ENCODE measurements around the gene LIM2.

LIM2 gene

GRCh38 chr19:51352783-51353360 is 34.9 kb downstream of the LIM2 start:
- ATAC-seq = no peak
- TF ChIP-seq ZNF565 (CRISPR knock-in tag; conservative IDR thresholded peaks at IDR 0.05; ENCODE audit: low read depth) (no peak), CREB5 (CRISPR knock-in tag; IDR thresholded peaks at IDR 0.05; ENCODE audit: low read depth) (no peak), ZNF8 (CRISPR knock-in tag; IDR thresholded peaks at IDR 0.05) (no peak), OSR1 (CRISPR knock-in tag; IDR thresholded peaks at IDR 0.05) (no peak), ARNTL (CRISPR knock-in tag; IDR thresholded peaks at IDR 0.05; ENCODE audit: borderline replicate concordance, low read depth) (no peak), SNAI2 (CRISPR knock-in tag; IDR thresholded peaks at IDR 0.05) (no peak), TOX (CRISPR knock-in tag; IDR thresholded peaks at IDR 0.05; ENCODE audit: borderline replicate concordance) (no peak), CSDC2 (CRISPR knock-in tag; IDR thresholded peaks at IDR 0.05) (no peak), ZFP30 (CRISPR knock-in tag; IDR thresholded peaks at IDR 0.05) (no peak), TCF4 (CRISPR knock-in tag; IDR thresholded peaks at IDR 0.05; ENCODE audit: borderline replicate concordance) (no peak), CSRNP3 (CRISPR knock-in tag; IDR thresholded peaks at IDR 0.05) (no peak), PPARA (CRISPR knock-in tag; IDR thresholded peaks at IDR 0.05; ENCODE audit: borderline replicate concordance) (no peak), GLIS3 (CRISPR knock-in tag; IDR thresholded peaks at IDR 0.05) (no peak), POU6F1 (CRISPR knock-in tag; IDR thresholded peaks at IDR 0.05; ENCODE audit: borderline replicate concordance, low read depth) (no peak), ESRRG (CRISPR knock-in tag; IDR thresholded peaks at IDR 0.05) (no peak), PATZ1 (CRISPR knock-in tag; IDR thresholded peaks at IDR 0.05; ENCODE audit: borderline replicate concordance) (no peak), ZFP3 (CRISPR knock-in tag; IDR thresholded peaks at IDR 0.05) (no peak)

GRCh38 chr19:51351266-51351990 is 36.3 kb downstream of the LIM2 start:
- ATAC-seq = no peak
- no peak for TF ChIP-seq ZNF70 (CRISPR knock-in tag; IDR thresholded peaks at IDR 0.05)
- no peak for TF ChIP-seq ESRRG (CRISPR knock-in tag; IDR thresholded peaks at IDR 0.05)
- no peak for TF ChIP-seq ZNF565 (CRISPR knock-in tag; conservative IDR thresholded peaks at IDR 0.05; ENCODE audit: low read depth)
- no peak for TF ChIP-seq TSHZ2 (CRISPR knock-in tag; IDR thresholded peaks at IDR 0.05)
- TF ChIP-seq ARNTL (CRISPR knock-in tag; IDR thresholded peaks at IDR 0.05; ENCODE audit: borderline replicate concordance, low read depth) = no peak
- no peak for TF ChIP-seq ZNF8 (CRISPR knock-in tag; IDR thresholded peaks at IDR 0.05)
- TF ChIP-seq CSRNP3 (CRISPR knock-in tag; IDR thresholded peaks at IDR 0.05) = no peak

Data from SK-N-SH treated with all-trans-retinoic acid at 6 μM for 48 hours (cell line).